ENCODE measurements around the gene RAB11FIP4.

RAB11FIP4 gene

GRCh38 chr17:31366088-31366487 is 25.4 kb upstream of the RAB11FIP4 start:
- DNase-seq (ENCODE audit: extremely low read depth, low read depth): no peak

GRCh38 chr17:31369266-31369665 is 22.2 kb upstream of the RAB11FIP4 start:
- TF ChIP-seq, protein P1, sequence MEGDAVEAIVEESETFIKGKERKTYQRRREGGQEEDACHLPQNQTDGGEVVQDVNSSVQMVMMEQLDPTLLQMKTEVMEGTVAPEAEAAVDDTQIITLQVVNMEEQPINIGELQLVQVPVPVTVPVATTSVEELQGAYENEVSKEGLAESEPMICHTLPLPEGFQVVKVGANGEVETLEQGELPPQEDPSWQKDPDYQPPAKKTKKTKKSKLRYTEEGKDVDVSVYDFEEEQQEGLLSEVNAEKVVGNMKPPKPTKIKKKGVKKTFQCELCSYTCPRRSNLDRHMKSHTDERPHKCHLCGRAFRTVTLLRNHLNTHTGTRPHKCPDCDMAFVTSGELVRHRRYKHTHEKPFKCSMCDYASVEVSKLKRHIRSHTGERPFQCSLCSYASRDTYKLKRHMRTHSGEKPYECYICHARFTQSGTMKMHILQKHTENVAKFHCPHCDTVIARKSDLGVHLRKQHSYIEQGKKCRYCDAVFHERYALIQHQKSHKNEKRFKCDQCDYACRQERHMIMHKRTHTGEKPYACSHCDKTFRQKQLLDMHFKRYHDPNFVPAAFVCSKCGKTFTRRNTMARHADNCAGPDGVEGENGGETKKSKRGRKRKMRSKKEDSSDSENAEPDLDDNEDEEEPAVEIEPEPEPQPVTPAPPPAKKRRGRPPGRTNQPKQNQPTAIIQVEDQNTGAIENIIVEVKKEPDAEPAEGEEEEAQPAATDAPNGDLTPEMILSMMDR (IDR thresholded peaks at IDR 0.05; ENCODE audit: low read depth, low read length, missing control alignments): no peak
- DNase-seq (ENCODE audit: extremely low read depth, low read depth): no peak
- no peak overlapping the region for H3K4me3 ChIP-seq (replicated peaks; ENCODE audit: low read depth, low read length)

More at GRCh38 chr17:31366088-31366487, 25.4 kb upstream of the RAB11FIP4 start:
- TF ChIP-seq, protein P1 (IDR thresholded peaks at IDR 0.05; ENCODE audit: low read depth, low read length, missing control alignments): no peak
- no peak overlapping the region for H3K4me3 ChIP-seq (replicated peaks; ENCODE audit: low read depth, low read length)

GRCh38 chr17:31371511-31372097 is 19.9 kb upstream of the RAB11FIP4 start:
- TF ChIP-seq, protein P1 (IDR thresholded peaks at IDR 0.05; ENCODE audit: low read depth, low read length, missing control alignments): no peak
- DNase-seq (ENCODE audit: extremely low read depth, low read depth): peak; percentile 67
- H3K4me3 ChIP-seq (replicated peaks; ENCODE audit: low read depth, low read length): no peak overlapping the region

- TF ChIP-seq, protein P1 (IDR thresholded peaks at IDR 0.05; ENCODE audit: low read depth, low read length, missing control alignments): peak; percentile 56
- H3K4me3 ChIP-seq (replicated peaks; ENCODE audit: low read depth, low read length): no peak overlapping the region
- DNase-seq (ENCODE audit: extremely low read depth, low read depth): peak; percentile 54
Observed at GRCh38 chr17:31373150-31374093, 18.1 kb upstream of the RAB11FIP4 start.

GRCh38 chr17:31374094-31374447 is 17.4 kb upstream of the RAB11FIP4 start:
- no peak overlapping the region for H3K4me3 ChIP-seq (replicated peaks; ENCODE audit: low read depth, low read length)
- TF ChIP-seq, protein P1 (IDR thresholded peaks at IDR 0.05; ENCODE audit: low read depth, low read length, missing control alignments): no peak
- DNase-seq (ENCODE audit: extremely low read depth, low read depth): no peak

GRCh38 chr17:31374503-31374902 is 17.0 kb upstream of the RAB11FIP4 start:
- H3K4me3 ChIP-seq (replicated peaks; ENCODE audit: low read depth, low read length): no peak overlapping the region
- DNase-seq (ENCODE audit: extremely low read depth, low read depth): no peak
- TF ChIP-seq, protein P1 (IDR thresholded peaks at IDR 0.05; ENCODE audit: low read depth, low read length, missing control alignments): no peak

Measured in HFF-Myc (cell line).